Upper lobe of left lung (tissue), 4 donors: ENCODE data around the gene VPS13D.

Source experiments
- POLR2A ChIP-seq, 4 donors: fragments of 450-650 bp; IDR thresholded peaks; one replicate each; pipeline ENCODE4 v1.5.1; 2016 to 2017; ENCODE audit warnings: antibody characterized with exemption in 4 of 4, mild to moderate bottlenecking in 2 of 4
- TF ChIP-seq, protein P1 (sequence below), 6 experiments: fragments of 450-650 bp in 4 of 6; fragments of 200-600 bp in 2 of 6; sonication (generic) in 2 of 6; IDR thresholded peaks; one replicate each; pipeline ENCODE4 v1.5.1; 2016 to 2019; ENCODE audit warnings: antibody characterized with exemption in 6 of 6

DNA sequence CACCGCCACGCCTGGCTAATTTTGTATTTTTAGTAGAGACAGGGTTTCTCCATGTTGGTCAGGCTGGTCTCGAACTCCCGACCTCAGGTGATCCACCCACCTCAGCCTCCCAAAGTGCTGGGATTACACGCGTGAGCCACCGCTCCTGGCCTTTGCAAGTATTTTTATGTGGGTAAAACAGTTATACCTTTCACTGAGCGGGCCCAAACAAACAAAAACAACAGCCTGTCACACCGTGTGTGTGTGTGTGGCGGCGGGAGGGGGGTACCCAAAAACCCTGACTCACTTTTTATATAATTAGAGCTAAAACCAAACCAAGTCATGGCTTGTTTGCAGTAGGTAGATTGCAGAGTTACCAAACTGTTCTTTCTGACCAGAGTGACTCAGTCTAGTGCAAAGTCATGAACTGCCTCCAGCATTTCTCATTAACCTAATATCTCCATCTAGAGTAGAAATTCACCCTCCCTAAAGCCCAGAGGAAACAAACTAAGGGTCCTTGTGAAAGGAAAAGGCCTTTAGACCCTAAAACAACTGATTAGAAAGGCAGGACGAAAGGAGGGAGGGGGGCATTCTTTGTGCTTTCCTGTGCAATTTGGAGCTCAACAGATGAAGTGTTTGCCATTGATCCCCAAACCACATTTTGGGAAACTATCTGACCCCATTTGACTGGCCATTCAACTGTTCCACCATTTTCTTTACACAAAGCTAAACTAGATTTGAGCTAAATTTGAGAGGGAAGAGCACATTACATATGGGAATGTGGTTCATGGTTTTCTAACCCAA is 207.2 kb downstream of the VPS13D start:
- no peak for TF ChIP-seq POLR2A (IDR thresholded peaks at IDR 0.05)
- TF ChIP-seq, protein P1, sequence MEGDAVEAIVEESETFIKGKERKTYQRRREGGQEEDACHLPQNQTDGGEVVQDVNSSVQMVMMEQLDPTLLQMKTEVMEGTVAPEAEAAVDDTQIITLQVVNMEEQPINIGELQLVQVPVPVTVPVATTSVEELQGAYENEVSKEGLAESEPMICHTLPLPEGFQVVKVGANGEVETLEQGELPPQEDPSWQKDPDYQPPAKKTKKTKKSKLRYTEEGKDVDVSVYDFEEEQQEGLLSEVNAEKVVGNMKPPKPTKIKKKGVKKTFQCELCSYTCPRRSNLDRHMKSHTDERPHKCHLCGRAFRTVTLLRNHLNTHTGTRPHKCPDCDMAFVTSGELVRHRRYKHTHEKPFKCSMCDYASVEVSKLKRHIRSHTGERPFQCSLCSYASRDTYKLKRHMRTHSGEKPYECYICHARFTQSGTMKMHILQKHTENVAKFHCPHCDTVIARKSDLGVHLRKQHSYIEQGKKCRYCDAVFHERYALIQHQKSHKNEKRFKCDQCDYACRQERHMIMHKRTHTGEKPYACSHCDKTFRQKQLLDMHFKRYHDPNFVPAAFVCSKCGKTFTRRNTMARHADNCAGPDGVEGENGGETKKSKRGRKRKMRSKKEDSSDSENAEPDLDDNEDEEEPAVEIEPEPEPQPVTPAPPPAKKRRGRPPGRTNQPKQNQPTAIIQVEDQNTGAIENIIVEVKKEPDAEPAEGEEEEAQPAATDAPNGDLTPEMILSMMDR (IDR thresholded peaks at IDR 0.05) = no peak
